HepG2 (cell line): ENCODE data around the gene RGP1. TPM values are rescaled to one million over a fixed set of nuclear protein-coding genes. Genes with fewer than 3 reads are reported as not detected.

ENCODE experiments used
- BCL3 ChIP-seq: sonication (generic); formaldehyde crosslinking; IDR thresholded peaks from 2 replicates; pipeline ENCODE4 v1.5.1; 2020; ENCODE audit warnings: mild to moderate bottlenecking, missing genetic modification reagents, moderate library complexity
- DBP ChIP-seq: sonication (generic); formaldehyde crosslinking; IDR thresholded peaks from 2 replicates; pipeline ENCODE4 v1.4.0; 2020; ENCODE audit warnings: missing genetic modification reagents; ENCODE audit errors: not compliant biosample characterization
- ESRRA ChIP-seq: sonication (generic); formaldehyde crosslinking; IDR thresholded peaks from 2 replicates; pipeline ENCODE4 v1.5.1; 2020; ENCODE audit warnings: mild to moderate bottlenecking, low read depth, missing genetic modification reagents
- KDM3A ChIP-seq: IDR thresholded peaks from 2 replicates; pipeline ENCODE4 v1.6.1; 2018; ENCODE audit warnings: low read depth, missing compliant biosample characterization
- MIXL1 ChIP-seq: IDR thresholded peaks from 2 replicates; pipeline ENCODE4 v1.6.1; 2016
- NR1H2 ChIP-seq: sonication (generic); formaldehyde crosslinking; IDR thresholded peaks from 2 replicates; pipeline ENCODE4 v1.8.1; 2022; ENCODE audit warnings: low read depth, missing genetic modification reagents, borderline replicate concordance
- NRL ChIP-seq: sonication (generic); formaldehyde crosslinking; IDR thresholded peaks from 2 replicates; pipeline ENCODE4 v1.5.0; 2020; ENCODE audit warnings: missing genetic modification reagents, mild to moderate bottlenecking, moderate library complexity, borderline replicate concordance
- RELA ChIP-seq: sonication (generic); formaldehyde crosslinking; IDR thresholded peaks from 2 replicates; pipeline ENCODE4 v1.4.0; 2020; ENCODE audit warnings: missing genetic modification reagents
- SIX1 ChIP-seq: sonication (generic); formaldehyde crosslinking; IDR thresholded peaks from 2 replicates; pipeline ENCODE4 v1.4.0; 2020; ENCODE audit warnings: missing genetic modification reagents, borderline replicate concordance
- SPEN ChIP-seq: sonication (generic); formaldehyde crosslinking; IDR thresholded peaks from 2 replicates; pipeline ENCODE4 v1.5.1; 2020; ENCODE audit warnings: low read depth, mild to moderate bottlenecking, missing genetic modification reagents
- SRSF9 ChIP-seq: fragments of 200-400 bp; formaldehyde crosslinking; IDR thresholded peaks from 2 replicates; pipeline ENCODE4 v1.6.1; 2018; ENCODE audit warnings: borderline replicate concordance, mild to moderate bottlenecking, low read depth, low read length; ENCODE audit not compliant: insufficient read depth, poor library complexity, severe bottlenecking
- TBP ChIP-seq: sonication (generic); formaldehyde crosslinking; IDR thresholded peaks from 2 replicates; pipeline ENCODE4 v1.5.0; 2020; ENCODE audit warnings: missing genetic modification reagents
- ZFP82 ChIP-seq: sonication (generic); formaldehyde crosslinking; IDR thresholded peaks from 2 replicates; pipeline ENCODE4 v1.5.1; 2020; ENCODE audit warnings: mild to moderate bottlenecking, missing genetic modification reagents, borderline replicate concordance
- ZNF317 ChIP-seq: sonication (generic); formaldehyde crosslinking; IDR thresholded peaks from 2 replicates; pipeline ENCODE4 v1.5.0; 2020; ENCODE audit warnings: mild to moderate bottlenecking, missing genetic modification reagents
- ZNF333 ChIP-seq: sonication (generic); formaldehyde crosslinking; IDR thresholded peaks from 2 replicates; pipeline ENCODE4 v1.4.0; 2020; ENCODE audit warnings: mild to moderate bottlenecking, missing genetic modification reagents, borderline replicate concordance
- ZNF501 ChIP-seq: sonication (generic); formaldehyde crosslinking; IDR thresholded peaks from 2 replicates; pipeline ENCODE4 v1.5.1; 2020; ENCODE audit warnings: mild to moderate bottlenecking, moderate library complexity, missing genetic modification reagents
- ZNF674 ChIP-seq: sonication (generic); formaldehyde crosslinking; IDR thresholded peaks from 2 replicates; pipeline ENCODE4 v1.5.0; 2020; ENCODE audit warnings: low read depth, mild to moderate bottlenecking, missing genetic modification reagents
- ZNF792 ChIP-seq: IDR thresholded peaks from 2 replicates; pipeline ENCODE4 v1.6.1; 2016
- polyA plus RNA-seq, 8 experiments: library from polyadenylated mRNA; depleted of rRNA in 3 of 8; stranded (reverse) in 7 of 8; unstranded in 1 of 8; fragments of >200 nt; fragmentation: Illumina TruSeq in 4 of 8; extraction: Trizol in 4 of 8; gene quantifications; 2 replicates each; pipeline versions ENCODE4 v1.2.1 to v1.2.3, GENCODE V29; 2011 to 2016; ENCODE audit warnings: low read depth in 4 of 8, missing spikeins in 1 of 8, mixed read lengths in 1 of 8; ENCODE audit not compliant: insufficient read depth in 1 of 8
- total RNA-seq, 5 experiments: library from RNA; depleted of rRNA; stranded (reverse); fragments of >200 nt; fragmentation: Illumina TruSeq; extraction: Trizol; gene quantifications; 2 replicates each; pipeline ENCODE4 v1.2.3, GENCODE V29; 2016; ENCODE audit warnings: low read depth in 1 of 5
- TF ChIP-seq, protein P1 (sequence below): IDR thresholded peaks from 2 replicates; pipeline ENCODE4 v1.6.1; 2016; ENCODE audit warnings: missing genetic modification reagents, missing compliant biosample characterization
- TF ChIP-seq, protein P2 (sequence below): sonication (generic); formaldehyde crosslinking; IDR thresholded peaks from 2 replicates; pipeline ENCODE4 v1.4.0; 2020; ENCODE audit warnings: low read depth, missing genetic modification reagents
- TF ChIP-seq, protein P3 (sequence below): sonication (generic); formaldehyde crosslinking; IDR thresholded peaks from 2 replicates; pipeline ENCODE4 v1.4.0; 2020; ENCODE audit warnings: mild to moderate bottlenecking, missing genetic modification reagents

Gene RGP1
- total and polyA plus RNA-seq, 2 of the 13 experiments (the other 11 are each of a cell fraction or from before 2014, with no cell fraction given), result 12.7 to 21.0 TPM

DNA sequence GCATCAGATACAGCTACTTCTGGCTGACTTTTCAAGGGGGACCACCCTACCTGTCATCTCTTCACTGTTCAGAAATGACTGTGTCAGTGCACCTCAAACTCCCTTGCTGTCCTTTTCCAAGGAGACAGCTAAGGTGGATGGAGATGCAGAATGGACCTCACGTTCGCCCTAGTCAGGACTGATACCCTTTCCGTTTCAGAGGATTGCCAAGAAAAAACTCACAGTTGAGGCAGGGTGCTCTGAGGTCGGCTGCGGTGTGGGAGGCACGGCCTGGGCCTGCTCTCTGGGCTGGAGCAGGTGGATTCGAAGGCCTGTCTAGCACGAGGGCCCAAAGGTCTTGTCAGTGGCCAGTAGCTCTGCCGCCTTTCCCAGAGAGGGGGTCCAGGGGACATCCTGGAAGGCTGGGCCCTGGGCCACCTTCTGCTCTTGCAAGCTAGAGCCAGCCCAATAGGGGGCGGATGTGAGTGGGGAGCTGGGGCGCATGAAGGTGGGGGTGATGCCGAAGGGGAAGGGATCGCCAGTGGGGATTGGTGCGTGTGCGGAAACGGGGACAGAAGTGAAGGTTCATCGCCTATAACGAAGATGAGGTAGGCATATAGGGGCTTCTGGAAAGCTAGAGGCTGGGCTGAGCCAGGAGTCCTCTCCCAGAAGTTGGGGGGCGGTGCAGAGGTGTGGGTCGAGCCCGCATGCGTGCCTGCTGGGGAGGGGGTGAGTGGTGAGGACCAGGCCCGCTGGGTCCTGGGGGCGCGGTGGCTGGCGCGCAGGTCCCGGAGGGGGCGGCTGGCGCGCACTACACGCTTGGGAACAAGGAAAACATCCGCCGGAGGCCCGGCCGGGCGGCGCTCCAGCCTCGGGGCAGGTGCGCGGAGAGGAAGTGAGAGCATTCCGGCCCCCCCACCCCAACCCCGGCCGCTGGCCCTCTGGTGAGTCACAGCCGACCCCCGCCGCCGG lies 7.5 kb downstream of the RGP1 start (continued):
- TF ChIP-seq DBP (CRISPR knock-in tag) (peak; percentile 41), ZNF333 (no peak), KDM3A (CRISPR knock-in tag) (no peak), ZNF792 (CRISPR knock-in tag) (no peak; the same call in 1 of the 2 replicates), ZNF317 (peak; percentile 79; the same call in 1 of the 2 replicates), MIXL1 (CRISPR knock-in tag) (0 out of 2 replicates have a peak, but pooled peaks have one; percentile 8), BCL3 (no peak), ZNF674 (no peak), ZFP82 (CRISPR knock-in tag) (no peak), ESRRA (CRISPR knock-in tag) (0 out of 2 replicates have a peak, but pooled peaks have one; percentile 2), SIX1 (CRISPR knock-in tag) (no peak), SRSF9 (no peak), TBP (CRISPR knock-in tag) (0 out of 2 replicates have a peak, but pooled peaks have one; percentile 35), SPEN (CRISPR knock-in tag) (no peak; the same call in 1 of the 2 replicates), RELA (no peak), ZNF501 (CRISPR knock-in tag) (peak; percentile 72), NR1H2 (CRISPR knock-in tag) (peak; percentile 1; the same call in 1 of the 2 replicates), NRL (CRISPR knock-in tag) (peak; percentile 22; the same call in 1 of the 2 replicates)
- TF ChIP-seq, protein P1, sequence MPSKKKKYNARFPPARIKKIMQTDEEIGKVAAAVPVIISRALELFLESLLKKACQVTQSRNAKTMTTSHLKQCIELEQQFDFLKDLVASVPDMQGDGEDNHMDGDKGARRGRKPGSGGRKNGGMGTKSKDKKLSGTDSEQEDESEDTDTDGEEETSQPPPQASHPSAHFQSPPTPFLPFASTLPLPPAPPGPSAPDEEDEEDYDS (CRISPR knock-in tag), result no peak; the same call in 1 of the 2 replicates
- TF ChIP-seq, protein P2, sequence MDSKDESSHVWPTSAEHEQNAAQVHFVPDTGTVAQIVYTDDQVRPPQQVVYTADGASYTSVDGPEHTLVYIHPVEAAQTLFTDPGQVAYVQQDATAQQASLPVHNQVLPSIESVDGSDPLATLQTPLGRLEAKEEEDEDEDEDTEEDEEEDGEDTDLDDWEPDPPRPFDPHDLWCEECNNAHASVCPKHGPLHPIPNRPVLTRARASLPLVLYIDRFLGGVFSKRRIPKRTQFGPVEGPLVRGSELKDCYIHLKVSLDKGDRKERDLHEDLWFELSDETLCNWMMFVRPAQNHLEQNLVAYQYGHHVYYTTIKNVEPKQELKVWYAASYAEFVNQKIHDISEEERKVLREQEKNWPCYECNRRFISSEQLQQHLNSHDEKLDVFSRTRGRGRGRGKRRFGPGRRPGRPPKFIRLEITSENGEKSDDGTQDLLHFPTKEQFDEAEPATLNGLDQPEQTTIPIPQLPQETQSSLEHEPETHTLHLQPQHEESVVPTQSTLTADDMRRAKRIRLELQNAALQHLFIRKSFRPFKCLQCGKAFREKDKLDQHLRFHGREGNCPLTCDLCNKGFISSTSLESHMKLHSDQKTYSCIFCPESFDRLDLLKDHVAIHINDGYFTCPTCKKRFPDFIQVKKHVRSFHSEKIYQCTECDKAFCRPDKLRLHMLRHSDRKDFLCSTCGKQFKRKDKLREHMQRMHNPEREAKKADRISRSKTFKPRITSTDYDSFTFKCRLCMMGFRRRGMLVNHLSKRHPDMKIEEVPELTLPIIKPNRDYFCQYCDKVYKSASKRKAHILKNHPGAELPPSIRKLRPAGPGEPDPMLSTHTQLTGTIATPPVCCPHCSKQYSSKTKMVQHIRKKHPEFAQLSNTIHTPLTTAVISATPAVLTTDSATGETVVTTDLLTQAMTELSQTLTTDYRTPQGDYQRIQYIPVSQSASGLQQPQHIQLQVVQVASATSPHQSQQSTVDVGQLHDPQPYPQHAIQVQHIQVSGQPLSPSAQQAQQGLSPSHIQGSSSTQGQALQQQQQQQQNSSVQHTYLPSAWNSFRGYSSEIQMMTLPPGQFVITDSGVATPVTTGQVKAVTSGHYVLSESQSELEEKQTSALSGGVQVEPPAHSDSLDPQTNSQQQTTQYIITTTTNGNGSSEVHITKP (CRISPR knock-in tag), result no peak; the same call in 1 of the 2 replicates
- TF ChIP-seq, protein P3, sequence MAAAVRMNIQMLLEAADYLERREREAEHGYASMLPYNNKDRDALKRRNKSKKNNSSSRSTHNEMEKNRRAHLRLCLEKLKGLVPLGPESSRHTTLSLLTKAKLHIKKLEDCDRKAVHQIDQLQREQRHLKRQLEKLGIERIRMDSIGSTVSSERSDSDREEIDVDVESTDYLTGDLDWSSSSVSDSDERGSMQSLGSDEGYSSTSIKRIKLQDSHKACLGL (CRISPR knock-in tag), result no peak
